Activated CD8-positive, alpha-beta T cell treated with anti-CD3 and anti-CD28 coated beads for 36 hours (primary cell): ENCODE measurements around the gene IFNLR1. TPM values are rescaled to one million over a fixed set of nuclear protein-coding genes. Genes with fewer than 3 reads are reported as not detected.

ENCODE experiments used
- ATAC-seq: fragments of 200-7000 bp; cut with Tn5 transposase; one replicate; pipeline ENCODE4 v1.10.0; 2021; ENCODE audit warnings: mild to moderate bottlenecking, moderate library complexity
- CTCF ChIA-PET: fragments of 350-600 bp; sonication (Branson Sonifier 250); formaldehyde crosslinking; loops from one replicate; lab custom pipeline; 2021; ENCODE audit warnings: antibody characterized with exemption; lab: Charles Lee
- POLR2A ChIA-PET: fragments of 350-600 bp; sonication (Branson Sonifier 250); formaldehyde crosslinking; loops from one replicate; lab custom pipeline; 2021; ENCODE audit warnings: antibody characterized with exemption; lab: Charles Lee
- DNase-seq: peaks from one replicate; pipeline ENCODE4 v3.0.0-alpha.2; 2020
- H3K27ac Mint-ChIP-seq: one replicate; pipeline ENCODE4 v1.8.0; 2021; ENCODE audit warnings: mild to moderate bottlenecking, mixed read lengths
- H3K27me3 Mint-ChIP-seq: one replicate; pipeline ENCODE4 v1.8.0; 2021; ENCODE audit warnings: mixed read lengths
- H3K36me3 Mint-ChIP-seq: one replicate; pipeline ENCODE4 v1.8.0; 2021; ENCODE audit warnings: low read depth, mixed read lengths
- H3K4me1 Mint-ChIP-seq: one replicate; pipeline ENCODE4 v1.8.0; 2021; ENCODE audit warnings: low read depth, mixed read lengths
- H3K4me3 Mint-ChIP-seq: one replicate; pipeline ENCODE4 v1.8.0; 2021; ENCODE audit warnings: mild to moderate bottlenecking, moderate library complexity, mixed read lengths
- H3K9me3 Mint-ChIP-seq: one replicate; pipeline ENCODE4 v1.8.0; 2021; ENCODE audit warnings: mixed read lengths
- intact Hi-C: fragments of 100-400 bp; cut with micrococcal nuclease; formaldehyde crosslinking; loops from one replicate; pipeline ENCODE4 v1.10.0; 2022
- total RNA-seq, 2 experiments: library from RNA; stranded (reverse); gene quantifications; one replicate each; pipeline ENCODE4 v1.2.3, GENCODE V29; 2021
- TF ChIP-seq, protein P1 (sequence below): fragments of 200-600 bp; IDR thresholded peaks from one replicate; pipeline ENCODE4 v1.8.0; 2022; ENCODE audit warnings: antibody characterized with exemption, mild to moderate bottlenecking

Gene IFNLR1
- total RNA-seq, 2 experiments from 2014 or later: 4.8 to 6.4 TPM

- Mint-ChIP-seq H3K36me3 (peaks cover 1% of the 10 kb centered on the region), H3K4me3 (no peak overlapping the region), H3K9me3 (peaks cover 7% of the 10 kb centered on the region), H3K27me3 (no peaks in the 10 kb centered on the region), H3K4me1 (peaks cover 65% of the 10 kb centered on the region), H3K27ac (peak overlapping the region; percentile 82)
- ChIA-PET POLR2A (interaction anchor here (0.6 to 1.3 kb wide), 3 partner anchors 42 to 201 kb away, joined by 3 to 6 read pairs (median 5); no protein-coding TSS in a partner anchor), CTCF (interaction anchor here (0.7 to 9.0 kb wide), 7 partner anchors 8 to 497 kb away, joined by 3 to 127 read pairs (median 16); no protein-coding TSS in a partner anchor)
- DNase-seq (peak; percentile 69), ATAC-seq (peak; percentile 75)
- TF ChIP-seq, protein P1, sequence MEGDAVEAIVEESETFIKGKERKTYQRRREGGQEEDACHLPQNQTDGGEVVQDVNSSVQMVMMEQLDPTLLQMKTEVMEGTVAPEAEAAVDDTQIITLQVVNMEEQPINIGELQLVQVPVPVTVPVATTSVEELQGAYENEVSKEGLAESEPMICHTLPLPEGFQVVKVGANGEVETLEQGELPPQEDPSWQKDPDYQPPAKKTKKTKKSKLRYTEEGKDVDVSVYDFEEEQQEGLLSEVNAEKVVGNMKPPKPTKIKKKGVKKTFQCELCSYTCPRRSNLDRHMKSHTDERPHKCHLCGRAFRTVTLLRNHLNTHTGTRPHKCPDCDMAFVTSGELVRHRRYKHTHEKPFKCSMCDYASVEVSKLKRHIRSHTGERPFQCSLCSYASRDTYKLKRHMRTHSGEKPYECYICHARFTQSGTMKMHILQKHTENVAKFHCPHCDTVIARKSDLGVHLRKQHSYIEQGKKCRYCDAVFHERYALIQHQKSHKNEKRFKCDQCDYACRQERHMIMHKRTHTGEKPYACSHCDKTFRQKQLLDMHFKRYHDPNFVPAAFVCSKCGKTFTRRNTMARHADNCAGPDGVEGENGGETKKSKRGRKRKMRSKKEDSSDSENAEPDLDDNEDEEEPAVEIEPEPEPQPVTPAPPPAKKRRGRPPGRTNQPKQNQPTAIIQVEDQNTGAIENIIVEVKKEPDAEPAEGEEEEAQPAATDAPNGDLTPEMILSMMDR: no peak
- intact Hi-C loops: no loop called here
Measured at GRCh38 chr1:24191860-24192259, 4.8 kb upstream of the IFNLR1 start.

DNA sequence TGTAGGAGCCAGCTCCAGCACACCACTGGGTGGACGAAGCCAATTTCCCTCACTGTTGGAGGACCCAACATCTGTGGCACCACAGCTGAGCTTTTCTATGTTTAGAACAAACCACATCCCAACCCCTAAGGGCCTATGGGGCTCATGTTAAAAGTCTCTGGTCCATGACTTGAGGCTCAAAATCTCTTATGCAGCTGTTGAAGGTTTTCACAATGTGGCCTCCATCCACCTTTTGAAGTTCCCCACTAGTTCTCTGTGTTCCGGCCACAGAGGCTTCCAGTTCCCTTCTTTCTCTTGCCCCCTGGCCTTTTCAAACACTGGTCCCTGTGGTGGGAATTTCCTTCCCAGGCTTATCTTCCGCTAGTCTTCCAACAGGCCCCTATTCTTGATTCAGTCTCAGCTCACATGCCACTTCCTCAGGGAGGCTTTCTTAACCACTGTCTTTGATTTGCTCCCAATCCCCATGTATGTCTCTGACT lies 3.9 kb upstream of the IFNLR1 start:
- CTCF ChIA-PET: interaction anchor here (0.9 to 9.0 kb wide), 9 partner anchors 9 to 345 kb away, joined by 3 to 127 read pairs (median 7); partner anchors contain the start of gene NIPAL3
- no peak overlapping the region for H3K4me3 Mint-ChIP-seq
- POLR2A ChIA-PET: interaction anchor here (0.6 to 1.3 kb wide), 3 partner anchors 39 to 222 kb away, joined by 3 read pairs; partner anchors contain the start of gene STPG1
- DNase-seq: no peak
- TF ChIP-seq, protein P1: no peak
- peaks cover 1% of the 10 kb centered on the region for H3K36me3 Mint-ChIP-seq
- peaks cover 7% of the 10 kb centered on the region for H3K9me3 Mint-ChIP-seq
- H3K27ac Mint-ChIP-seq: peak overlapping the region; percentile 82
- ATAC-seq: no peak
- H3K4me1 Mint-ChIP-seq: peaks cover 71% of the 10 kb centered on the region
- intact Hi-C loops: no loop called here
- no peaks in the 10 kb centered on the region for H3K27me3 Mint-ChIP-seq

- ATAC-seq (no peak), DNase-seq (peak; percentile 74)
- Mint-ChIP-seq H3K27ac (peak overlapping the region; percentile 85), H3K9me3 (peaks cover 7% of the 10 kb centered on the region), H3K4me3 (no peak overlapping the region), H3K36me3 (peaks cover 1% of the 10 kb centered on the region), H3K4me1 (peaks cover 70% of the 10 kb centered on the region), H3K27me3 (no peaks in the 10 kb centered on the region)
- TF ChIP-seq, protein P1: no peak
- ChIA-PET CTCF (interaction anchor here (0.8 to 9.0 kb wide), 8 partner anchors 10 to 295 kb away, joined by 3 to 127 read pairs (median 10); no protein-coding TSS in a partner anchor), POLR2A (interaction anchor here (0.6 to 1.5 kb wide), 5 partner anchors 12 to 454 kb away, joined by 3 to 6 read pairs (median 3); partner anchors contain the start of gene STPG1)
- intact Hi-C loops: loop anchor here (5.0 kb wide), 1 partner anchor 37 kb away; no protein-coding TSS in a partner anchor
Measured at GRCh38 chr1:24189528-24189927, 2.4 kb upstream of the IFNLR1 start.

- ATAC-seq: no peak
- Mint-ChIP-seq H3K36me3 (peaks cover under 1% of the 10 kb centered on the region), H3K9me3 (peaks cover 5% of the 10 kb centered on the region), H3K27ac (peak overlapping the region; percentile 56), H3K27me3 (no peaks in the 10 kb centered on the region), H3K4me1 (peaks cover 60% of the 10 kb centered on the region), H3K4me3 (peak overlapping the region; percentile 78)
- ChIA-PET POLR2A (interaction anchor here (1.7 kb wide), 1 partner anchor 36 kb away, joined by 6 read pairs; no protein-coding TSS in a partner anchor), CTCF (interaction anchor here (0.6 to 9.0 kb wide), 6 partner anchors 13 to 510 kb away, joined by 3 to 127 read pairs (median 11); no protein-coding TSS in a partner anchor)
- TF ChIP-seq, protein P1: no peak
- intact Hi-C loops: loop anchor here (5.0 kb wide), 1 partner anchor 34 kb away; no protein-coding TSS in a partner anchor
- DNase-seq: no peak
Measured at GRCh38 chr1:24186711-24186992, 437 bp downstream of the IFNLR1 start.
